Calu3 (cell line): ENCODE results near the gene SLCO3A1. TPM values are rescaled to one million over a fixed set of nuclear protein-coding genes. Genes with fewer than 3 reads are reported as not detected.

ENCODE experiments used
- BruUV-seq: library from RNA; stranded (reverse); fragments of 400-500 nt; replicated peaks from 2 replicates; lab custom pipeline; 2021; lab: Mats Ljungman, UMichigan
- CTCF ChIA-PET: fragments of 300-600 bp; sonication (Branson Sonifier 250); formaldehyde crosslinking; loops from one replicate; lab custom pipeline; 2022; ENCODE audit warnings: antibody characterized with exemption; lab: Charles Lee
- DNase-seq: peaks from one replicate; pipeline ENCODE4 v3.0.0; 2022
- H3K27ac Mint-ChIP-seq: one replicate; pipeline ENCODE4 v1.8.0; 2022; ENCODE audit warnings: mixed read lengths; ENCODE audit not compliant: unreplicated experiment
- H3K27me3 Mint-ChIP-seq: one replicate; pipeline ENCODE4 v1.8.0; 2022; ENCODE audit warnings: mixed read lengths; ENCODE audit not compliant: unreplicated experiment
- H3K36me3 Mint-ChIP-seq: one replicate; pipeline ENCODE4 v1.8.0; 2022; ENCODE audit warnings: mild to moderate bottlenecking, moderate library complexity, mixed read lengths; ENCODE audit not compliant: insufficient read depth, unreplicated experiment
- H3K4me1 Mint-ChIP-seq: one replicate; pipeline ENCODE4 v1.8.0; 2022; ENCODE audit warnings: mild to moderate bottlenecking, low read depth, mixed read lengths; ENCODE audit not compliant: unreplicated experiment
- H3K4me3 Mint-ChIP-seq: one replicate; pipeline ENCODE4 v1.8.0; 2022; ENCODE audit warnings: mild to moderate bottlenecking, low read depth, moderate library complexity, mixed read lengths; ENCODE audit not compliant: unreplicated experiment
- H3K9me3 Mint-ChIP-seq: one replicate; pipeline ENCODE4 v1.8.0; 2022; ENCODE audit warnings: low read depth, mixed read lengths; ENCODE audit not compliant: unreplicated experiment
- CTCF ChIP-seq: fragments of 200-600 bp; IDR thresholded peaks from one replicate; pipeline ENCODE4 v1.8.0; 2022; ENCODE audit warnings: antibody characterized with exemption; ENCODE audit not compliant: unreplicated experiment
- intact Hi-C: fragments of 100-400 bp; cut with micrococcal nuclease; formaldehyde crosslinking; loops from one replicate; pipeline ENCODE4 v1.10.0; 2022; ENCODE audit not compliant: unreplicated experiment
- total RNA-seq: library from RNA; stranded (reverse); gene quantifications from 2 replicates; pipeline ENCODE4 v1.2.3, GENCODE V29; 2022

Gene SLCO3A1
- total RNA-seq, 1 experiment from 2014 or later = 65.9 TPM

GRCh38 chr15:91853948-91854638, 585 bp downstream of the SLCO3A1 start:
- DNase-seq = peak; percentile 69
- no peak for TF ChIP-seq CTCF
- peak overlapping the region; percentile 84 for H3K4me3 Mint-ChIP-seq
- H3K27ac Mint-ChIP-seq = peak overlapping the region; percentile 84
- intact Hi-C loops = loop anchor here (2.0 kb wide), 2 partner anchors 147 to 551 kb away; no protein-coding TSS in a partner anchor
- no peaks in the 10 kb centered on the region for H3K27me3 Mint-ChIP-seq
- H3K4me1 Mint-ChIP-seq = peaks cover 47% of the 10 kb centered on the region
- peaks cover 39% of the 10 kb centered on the region for H3K36me3 Mint-ChIP-seq
- BruUV-seq = no TSS peak
- CTCF ChIA-PET = interaction anchor here (1.1 to 5.7 kb wide), 13 partner anchors 8 to 317 kb away, joined by 3 to 55 read pairs (median 5); no protein-coding TSS in a partner anchor
- H3K9me3 Mint-ChIP-seq = no peaks in the 10 kb centered on the region

- no TSS peak for BruUV-seq
- no peaks in the 10 kb centered on the region for H3K27me3 Mint-ChIP-seq
- no peak for DNase-seq
- peak overlapping the region; percentile 84 for H3K27ac Mint-ChIP-seq
- intact Hi-C loops = loop anchor here (2.0 kb wide), 1 partner anchor 148 kb away; no protein-coding TSS in a partner anchor
- TF ChIP-seq CTCF = no peak
- peaks cover 39% of the 10 kb centered on the region for H3K36me3 Mint-ChIP-seq
- no peaks in the 10 kb centered on the region for H3K9me3 Mint-ChIP-seq
- peaks cover 48% of the 10 kb centered on the region for H3K4me1 Mint-ChIP-seq
- peak overlapping the region; percentile 84 for H3K4me3 Mint-ChIP-seq
- CTCF ChIA-PET = interaction anchor here (1.1 to 5.7 kb wide), 12 partner anchors 10 to 318 kb away, joined by 3 to 55 read pairs (median 5); no protein-coding TSS in a partner anchor
These were observed 1.1 kb downstream of the SLCO3A1 start for GRCh38 chr15:91854639-91854990.

GRCh38 chr15:91855241-91855640, 1.7 kb downstream of the SLCO3A1 start:
- Mint-ChIP-seq H3K27ac (peak overlapping the region; percentile 84), H3K36me3 (peaks cover 39% of the 10 kb centered on the region), H3K4me3 (peak overlapping the region; percentile 84), H3K4me1 (peaks cover 54% of the 10 kb centered on the region), H3K9me3 (no peaks in the 10 kb centered on the region), H3K27me3 (no peaks in the 10 kb centered on the region)
- TF ChIP-seq CTCF = no peak
- no peak for DNase-seq
- intact Hi-C loops = loop anchor here (2.0 kb wide), 1 partner anchor 148 kb away; no protein-coding TSS in a partner anchor
- CTCF ChIA-PET = interaction anchor here (0.7 to 5.7 kb wide), 8 partner anchors 11 to 1076 kb away, joined by 3 to 55 read pairs (median 6); no protein-coding TSS in a partner anchor
- BruUV-seq = no TSS peak

GRCh38 chr15:91855684-91856489, 2.4 kb downstream of the SLCO3A1 start:
- no TSS peak for BruUV-seq
- Mint-ChIP-seq H3K27ac (peak overlapping the region; percentile 3), H3K36me3 (peaks cover 39% of the 10 kb centered on the region), H3K9me3 (no peaks in the 10 kb centered on the region), H3K4me1 (peaks cover 55% of the 10 kb centered on the region), H3K27me3 (no peaks in the 10 kb centered on the region), H3K4me3 (peak overlapping the region; percentile 84)
- CTCF ChIA-PET = interaction anchor here (0.7 to 5.7 kb wide), 7 partner anchors 10 to 1077 kb away, joined by 3 to 55 read pairs (median 5); no protein-coding TSS in a partner anchor
- peak; percentile 86 for DNase-seq
- peak; percentile 77 for TF ChIP-seq CTCF
- intact Hi-C loops = loop anchor here (1.0 to 2.0 kb wide), 5 partner anchors 10 to 319 kb away; no protein-coding TSS in a partner anchor
